Mesothelial cell of epicardium (in vitro differentiated cells): ENCODE measurements around the gene NHLRC3. TPM values are rescaled to one million over a fixed set of nuclear protein-coding genes. Genes with fewer than 3 reads are reported as not detected.

Source experiments
- DNase-seq, 2 experiments: peaks; one replicate each; pipeline ENCODE4 v3.0.0; 2021; ENCODE audit warnings: low spot score in 2 of 2; ENCODE audit not compliant: unreplicated experiment in 2 of 2
- H3K27ac Mint-ChIP-seq: 2 replicates; pipeline ENCODE4 v1.8.0; 2021; ENCODE audit warnings: mixed read lengths
- H3K27me3 Mint-ChIP-seq: 2 replicates; pipeline ENCODE4 v1.8.0; 2021; ENCODE audit warnings: low read depth, mixed read lengths
- H3K36me3 Mint-ChIP-seq: 2 replicates; pipeline ENCODE4 v1.8.0; 2021; ENCODE audit warnings: mixed read lengths
- H3K4me1 Mint-ChIP-seq: 2 replicates; pipeline ENCODE4 v1.8.0; 2021; ENCODE audit warnings: mixed read lengths
- H3K4me3 Mint-ChIP-seq: 2 replicates; pipeline ENCODE4 v1.8.0; 2021; ENCODE audit warnings: mild to moderate bottlenecking, moderate library complexity, mixed read lengths
- H3K9me3 Mint-ChIP-seq: 2 replicates; pipeline ENCODE4 v1.8.0; 2021; ENCODE audit warnings: mixed read lengths
- total RNA-seq: library from RNA; stranded (reverse); gene quantifications from 3 replicates; pipeline ENCODE4 v1.2.1, GENCODE V29; 2021
- TF ChIP-seq, protein P1 (sequence below): fragments of 200-600 bp; sonication (generic); IDR thresholded peaks from one replicate; pipeline ENCODE4 v1.5.0; 2021; ENCODE audit warnings: antibody characterized with exemption; ENCODE audit not compliant: unreplicated experiment

The NHLRC3 gene
- total RNA-seq, 1 donor from 2014 or later = 42.2 TPM

DNA sequence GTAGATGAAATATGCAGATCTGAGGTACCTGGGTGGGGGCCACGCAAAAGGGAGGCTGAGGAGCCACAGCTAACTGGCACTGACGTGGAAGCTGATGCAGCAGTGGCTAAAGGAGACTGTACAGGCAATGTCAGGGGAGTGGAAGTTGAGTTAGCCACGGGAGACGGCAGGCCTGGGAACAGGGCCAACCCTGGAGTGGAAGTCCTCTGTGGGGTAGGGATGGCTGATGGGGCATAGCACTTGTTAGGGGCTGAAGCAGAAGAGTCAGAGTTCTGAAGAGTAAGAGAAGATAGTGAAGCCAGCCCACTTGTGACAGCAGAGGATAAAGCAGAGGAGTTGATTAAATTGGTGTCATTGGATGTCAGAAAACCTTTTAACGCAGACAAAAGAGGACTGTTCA, 24.8 kb upstream of the NHLRC3 start:
- Mint-ChIP-seq H3K4me1 (no peaks in the 10 kb centered on the region), H3K36me3 (peaks cover 47% of the 10 kb centered on the region), H3K27ac (no peak overlapping the region), H3K27me3 (no peaks in the 10 kb centered on the region), H3K4me3 (no peak overlapping the region), H3K9me3 (no peaks in the 10 kb centered on the region)
- no peak for DNase-seq
- TF ChIP-seq, protein P1, sequence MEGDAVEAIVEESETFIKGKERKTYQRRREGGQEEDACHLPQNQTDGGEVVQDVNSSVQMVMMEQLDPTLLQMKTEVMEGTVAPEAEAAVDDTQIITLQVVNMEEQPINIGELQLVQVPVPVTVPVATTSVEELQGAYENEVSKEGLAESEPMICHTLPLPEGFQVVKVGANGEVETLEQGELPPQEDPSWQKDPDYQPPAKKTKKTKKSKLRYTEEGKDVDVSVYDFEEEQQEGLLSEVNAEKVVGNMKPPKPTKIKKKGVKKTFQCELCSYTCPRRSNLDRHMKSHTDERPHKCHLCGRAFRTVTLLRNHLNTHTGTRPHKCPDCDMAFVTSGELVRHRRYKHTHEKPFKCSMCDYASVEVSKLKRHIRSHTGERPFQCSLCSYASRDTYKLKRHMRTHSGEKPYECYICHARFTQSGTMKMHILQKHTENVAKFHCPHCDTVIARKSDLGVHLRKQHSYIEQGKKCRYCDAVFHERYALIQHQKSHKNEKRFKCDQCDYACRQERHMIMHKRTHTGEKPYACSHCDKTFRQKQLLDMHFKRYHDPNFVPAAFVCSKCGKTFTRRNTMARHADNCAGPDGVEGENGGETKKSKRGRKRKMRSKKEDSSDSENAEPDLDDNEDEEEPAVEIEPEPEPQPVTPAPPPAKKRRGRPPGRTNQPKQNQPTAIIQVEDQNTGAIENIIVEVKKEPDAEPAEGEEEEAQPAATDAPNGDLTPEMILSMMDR = no peak

DNA sequence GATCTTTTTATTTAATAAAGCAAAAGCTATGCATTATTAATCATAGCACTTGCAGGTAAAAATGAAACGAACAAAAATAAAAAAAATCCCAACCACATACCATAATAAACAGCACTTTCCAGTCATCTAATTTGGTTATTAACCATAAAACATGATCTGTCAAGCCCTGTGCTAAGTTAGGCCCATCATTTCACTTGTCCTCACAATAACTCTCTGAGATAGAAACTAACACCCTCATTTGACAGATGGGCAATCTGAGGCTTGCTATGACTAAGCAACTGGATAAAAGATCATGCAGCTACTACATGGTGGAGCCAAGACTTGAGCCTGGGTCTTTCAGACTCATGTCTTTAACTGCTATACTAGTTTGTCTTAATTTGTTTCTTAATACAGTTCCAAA, 22.2 kb upstream of the NHLRC3 start:
- DNase-seq = no peak
- no peak overlapping the region for H3K4me3 Mint-ChIP-seq
- no peaks in the 10 kb centered on the region for H3K9me3 Mint-ChIP-seq
- no peak overlapping the region for H3K27ac Mint-ChIP-seq
- peaks cover 44% of the 10 kb centered on the region for H3K36me3 Mint-ChIP-seq
- H3K27me3 Mint-ChIP-seq = no peaks in the 10 kb centered on the region
- TF ChIP-seq, protein P1 = no peak
- no peaks in the 10 kb centered on the region for H3K4me1 Mint-ChIP-seq

DNA sequence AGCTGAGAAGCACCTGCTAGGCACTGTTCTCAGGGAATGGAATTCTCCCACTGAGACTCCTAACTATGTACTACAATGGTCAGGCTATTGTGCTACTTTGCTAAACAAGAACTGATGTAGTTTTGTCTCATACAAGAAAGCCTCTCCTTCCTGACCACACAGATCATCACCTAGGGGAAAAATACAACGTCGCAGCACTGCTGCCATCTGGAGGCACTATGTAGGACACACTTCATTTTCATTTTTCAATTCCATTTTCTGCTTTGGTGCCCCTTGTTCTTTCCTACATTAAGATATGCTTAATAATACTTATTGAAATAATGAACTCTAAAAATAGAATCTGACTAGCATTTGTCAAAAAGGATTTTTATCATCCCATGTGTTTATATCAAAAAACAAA, 21.5 kb upstream of the NHLRC3 start:
- no peak for DNase-seq

DNA sequence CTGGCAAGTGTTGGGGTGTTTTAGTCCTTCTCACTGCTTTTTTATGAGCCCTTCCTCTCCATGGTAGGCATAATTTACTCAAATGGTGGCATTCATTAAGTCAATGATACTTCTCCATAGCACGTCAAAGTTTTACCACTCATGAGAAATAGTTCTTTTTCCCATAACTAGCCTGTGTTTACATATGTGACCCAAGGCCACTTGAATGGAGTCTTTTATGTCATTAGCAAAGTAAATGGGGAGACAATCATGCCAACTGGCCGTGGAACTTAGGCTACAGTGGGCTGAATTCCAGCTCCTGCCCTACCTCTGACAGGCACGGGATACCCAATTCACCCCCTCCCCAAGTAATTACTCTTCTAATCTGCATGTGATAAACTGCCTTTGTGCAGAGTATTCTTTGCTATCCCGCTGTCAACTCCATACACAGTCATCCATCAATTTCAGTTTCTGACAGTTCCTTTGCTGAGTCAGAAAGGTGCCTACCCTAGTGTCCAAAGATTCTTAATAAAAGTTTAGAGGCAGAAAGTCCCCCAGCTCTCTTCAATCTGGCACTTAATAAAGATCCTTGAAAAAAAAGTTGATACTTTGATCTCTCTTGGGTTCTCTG, 17.3 kb upstream of the NHLRC3 start:
- DNase-seq = no peak
- Mint-ChIP-seq H3K4me3 (no peak overlapping the region), H3K9me3 (no peaks in the 10 kb centered on the region), H3K27ac (no peak overlapping the region), H3K27me3 (no peaks in the 10 kb centered on the region), H3K36me3 (peaks cover 24% of the 10 kb centered on the region), H3K4me1 (peaks cover 17% of the 10 kb centered on the region)
- TF ChIP-seq, protein P1 = no peak

More for the DNA sequence above, 21.5 kb upstream of the NHLRC3 start:
- Mint-ChIP-seq H3K27ac (no peak overlapping the region), H3K36me3 (peaks cover 41% of the 10 kb centered on the region), H3K4me3 (no peak overlapping the region), H3K27me3 (no peaks in the 10 kb centered on the region), H3K4me1 (no peaks in the 10 kb centered on the region), H3K9me3 (no peaks in the 10 kb centered on the region)
- TF ChIP-seq, protein P1 = peak; percentile 37

DNA sequence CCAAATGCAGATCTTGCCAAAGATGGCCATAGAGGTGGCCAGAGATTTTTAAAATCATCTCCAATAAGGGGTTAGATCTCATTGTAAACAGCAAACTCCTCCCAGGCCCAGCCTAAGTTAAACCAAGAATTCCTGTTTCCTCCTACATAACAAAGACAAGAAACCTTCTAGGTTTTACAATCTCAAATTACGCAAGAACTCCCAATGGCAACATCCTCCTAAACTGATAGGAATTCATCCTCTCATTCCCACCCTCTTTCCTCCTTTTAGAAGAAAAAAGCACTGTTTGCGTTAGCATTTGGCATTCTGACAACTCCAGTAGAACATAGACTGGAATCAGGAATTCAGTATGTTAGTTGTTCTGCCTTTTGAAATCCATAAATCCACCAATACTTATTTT, 14.9 kb upstream of the NHLRC3 start:
- TF ChIP-seq, protein P1 = no peak
- Mint-ChIP-seq H3K4me3 (no peak overlapping the region), H3K27ac (peak overlapping the region; percentile 76)

DNA sequence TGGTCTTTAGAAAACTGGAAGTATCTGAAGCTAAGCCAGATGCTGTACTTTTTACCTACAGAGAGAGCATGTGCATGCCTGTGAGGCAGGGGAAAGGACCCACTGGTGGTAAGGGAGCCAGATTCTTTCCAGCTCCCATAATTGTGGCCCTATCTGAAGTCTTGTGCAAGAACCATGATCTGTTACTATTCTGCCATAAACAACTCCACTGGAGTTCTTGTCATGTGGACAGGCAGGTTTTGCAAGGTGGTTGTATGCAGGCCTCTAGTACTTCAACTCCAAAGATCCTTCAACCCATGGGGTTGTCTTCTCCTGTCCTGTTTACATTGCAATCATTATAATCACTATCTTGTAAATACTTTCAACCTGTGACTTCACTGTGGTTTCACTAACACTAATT, 14.5 kb upstream of the NHLRC3 start:
- Mint-ChIP-seq H3K9me3 (no peaks in the 10 kb centered on the region), H3K4me1 (peaks cover 17% of the 10 kb centered on the region), H3K4me3 (no peak overlapping the region), H3K36me3 (peaks cover 30% of the 10 kb centered on the region), H3K27ac (peak overlapping the region; percentile 76), H3K27me3 (no peaks in the 10 kb centered on the region)
- no peak for DNase-seq
- TF ChIP-seq, protein P1 = no peak

More for the DNA sequence above, 14.9 kb upstream of the NHLRC3 start:
- Mint-ChIP-seq H3K9me3 (no peaks in the 10 kb centered on the region), H3K36me3 (peaks cover 30% of the 10 kb centered on the region), H3K4me1 (peaks cover 17% of the 10 kb centered on the region), H3K27me3 (no peaks in the 10 kb centered on the region)
- DNase-seq = no peak
